ENCODE results near the gene ZNF326. TPM values are rescaled to one million over a fixed set of nuclear protein-coding genes. Genes with fewer than 3 reads are reported as not detected.

ZNF326 gene
- total and polyA plus RNA-seq, 10 of the 15 experiments (the other 5 are each of a cell fraction or from before 2014, with no cell fraction given), result 7.1 to 29.4 (median 21.9) TPM

DNA sequence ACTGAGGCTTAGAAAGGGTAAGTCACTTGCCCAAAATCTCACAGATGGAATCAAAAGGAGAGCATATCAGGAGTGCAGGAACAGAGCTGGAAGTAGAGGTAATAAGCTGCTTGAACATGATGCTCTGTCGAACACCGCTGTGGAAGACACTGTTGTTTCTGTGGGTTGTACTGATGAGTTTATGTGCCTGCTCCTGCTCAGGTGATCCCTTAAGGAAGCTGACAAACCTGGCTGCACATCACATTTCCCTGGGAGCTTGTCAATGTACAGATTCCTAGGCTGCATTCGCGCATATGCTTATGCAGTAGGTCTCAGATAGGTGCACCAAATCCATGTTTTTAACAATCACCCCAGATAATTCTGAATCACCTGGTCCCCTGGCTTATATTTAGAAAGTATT, 79.7 kb downstream of the ZNF326 start:
- Histone ChIP-seq H3K4me1 (ENCODE audit: control insufficient read depth, insufficient read depth, low read length) (no peaks in the 10 kb centered on the region), H4K20me1 (ENCODE audit: control insufficient read depth, insufficient read depth) (no peaks in the 10 kb centered on the region), H3K9me3 (replicated peaks; ENCODE audit: control insufficient read depth, insufficient read depth, low read length) (no peaks in the 10 kb centered on the region), H3K4me3 (no peak overlapping the region), H3K4me2 (ENCODE audit: control insufficient read depth, insufficient read depth) (no peak overlapping the region), H3K27me3 (replicated peaks in 1 of 2; ENCODE audit: control insufficient read depth in 2 of 2, insufficient read depth in 2 of 2, low read length in 1 of 2) (no peaks in the 10 kb centered on the region), H2AFZ (ENCODE audit: control insufficient read depth, low read depth, low read length) (no peak overlapping the region), H3K79me2 (ENCODE audit: control insufficient read depth, insufficient read depth, low read length) (no peaks in the 10 kb centered on the region), H3K27ac (ENCODE audit: control insufficient read depth, insufficient read depth) (no peak overlapping the region), H3K9ac (ENCODE audit: control insufficient read depth, insufficient read depth, low read length) (no peak overlapping the region), H3K36me3 (ENCODE audit: control insufficient read depth in 2 of 2, insufficient read depth in 2 of 2, low read length in 1 of 2) (no peaks in the 10 kb centered on the region)
- ChIA-PET CTCF (interaction anchor here (1.7 kb wide), 1 partner anchor 29 kb away, joined by 5 read pairs; no protein-coding TSS in a partner anchor), RAD21 (ENCODE audit: unreplicated experiment) (no interaction called here), SMC1A (ENCODE audit: uncharacterized antibody, unreplicated experiment) (interaction anchor here (0.8 to 1.0 kb wide), 2 partner anchors 13 to 40 kb away, joined by 3 read pairs; no protein-coding TSS in a partner anchor), POLR2A (no interaction called here)
- in situ Hi-C loops (cut with MboI) (no loop called here), intact Hi-C loops (cut with micrococcal nuclease; ENCODE audit: unreplicated experiment) (no loop called here)
- no peak for DNase-seq (ENCODE audit: low read depth, low spot score)
- no peak for FAIRE-seq
- ATAC-seq, result no peak
- 95% methylated on average over 4 of the region's 4 CpGs for WGBS (ENCODE audit: insufficient coverage, insufficient replicate concordance, low lambda C conversion rate, missing lambda C conversion rate)
- BruUV-seq (replicated peaks), result no TSS peak
- TF ChIP-seq CREB1 (IDR thresholded peaks at IDR 0.05; ENCODE audit: low read depth), result no peak
- TF ChIP-seq SMC3 (IDR thresholded peaks at IDR 0.05; ENCODE audit: borderline replicate concordance, low read length), result no peak
- TF ChIP-seq, protein P1, sequence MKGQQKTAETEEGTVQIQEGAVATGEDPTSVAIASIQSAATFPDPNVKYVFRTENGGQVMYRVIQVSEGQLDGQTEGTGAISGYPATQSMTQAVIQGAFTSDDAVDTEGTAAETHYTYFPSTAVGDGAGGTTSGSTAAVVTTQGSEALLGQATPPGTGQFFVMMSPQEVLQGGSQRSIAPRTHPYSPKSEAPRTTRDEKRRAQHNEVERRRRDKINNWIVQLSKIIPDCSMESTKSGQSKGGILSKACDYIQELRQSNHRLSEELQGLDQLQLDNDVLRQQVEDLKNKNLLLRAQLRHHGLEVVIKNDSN (IDR thresholded peaks at IDR 0.05; ENCODE audit: borderline replicate concordance, extremely low read length, insufficient read depth, low read depth, low read length), result no peak
- TF ChIP-seq, protein P2, sequence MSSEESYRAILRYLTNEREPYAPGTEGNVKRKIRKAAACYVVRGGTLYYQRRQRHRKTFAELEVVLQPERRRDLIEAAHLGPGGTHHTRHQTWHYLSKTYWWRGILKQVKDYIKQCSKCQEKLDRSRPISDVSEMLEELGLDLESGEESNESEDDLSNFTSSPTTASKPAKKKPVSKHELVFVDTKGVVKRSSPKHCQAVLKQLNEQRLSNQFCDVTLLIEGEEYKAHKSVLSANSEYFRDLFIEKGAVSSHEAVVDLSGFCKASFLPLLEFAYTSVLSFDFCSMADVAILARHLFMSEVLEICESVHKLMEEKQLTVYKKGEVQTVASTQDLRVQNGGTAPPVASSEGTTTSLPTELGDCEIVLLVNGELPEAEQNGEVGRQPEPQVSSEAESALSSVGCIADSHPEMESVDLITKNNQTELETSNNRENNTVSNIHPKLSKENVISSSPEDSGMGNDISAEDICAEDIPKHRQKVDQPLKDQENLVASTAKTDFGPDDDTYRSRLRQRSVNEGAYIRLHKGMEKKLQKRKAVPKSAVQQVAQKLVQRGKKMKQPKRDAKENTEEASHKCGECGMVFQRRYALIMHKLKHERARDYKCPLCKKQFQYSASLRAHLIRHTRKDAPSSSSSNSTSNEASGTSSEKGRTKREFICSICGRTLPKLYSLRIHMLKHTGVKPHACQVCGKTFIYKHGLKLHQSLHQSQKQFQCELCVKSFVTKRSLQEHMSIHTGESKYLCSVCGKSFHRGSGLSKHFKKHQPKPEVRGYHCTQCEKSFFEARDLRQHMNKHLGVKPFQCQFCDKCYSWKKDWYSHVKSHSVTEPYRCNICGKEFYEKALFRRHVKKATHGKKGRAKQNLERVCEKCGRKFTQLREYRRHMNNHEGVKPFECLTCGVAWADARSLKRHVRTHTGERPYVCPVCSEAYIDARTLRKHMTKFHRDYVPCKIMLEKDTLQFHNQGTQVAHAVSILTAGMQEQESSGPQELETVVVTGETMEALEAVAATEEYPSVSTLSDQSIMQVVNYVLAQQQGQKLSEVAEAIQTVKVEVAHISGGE (CRISPR knock-in tag; IDR thresholded peaks at IDR 0.05), result no peak
- TF ChIP-seq NBN (IDR thresholded peaks at IDR 0.05), result no peak
- no peak for TF ChIP-seq ZSCAN29 (IDR thresholded peaks at IDR 0.05)
- TF ChIP-seq, protein P3, sequence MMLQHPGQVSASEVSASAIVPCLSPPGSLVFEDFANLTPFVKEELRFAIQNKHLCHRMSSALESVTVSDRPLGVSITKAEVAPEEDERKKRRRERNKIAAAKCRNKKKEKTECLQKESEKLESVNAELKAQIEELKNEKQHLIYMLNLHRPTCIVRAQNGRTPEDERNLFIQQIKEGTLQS (IDR thresholded peaks at IDR 0.05; ENCODE audit: borderline replicate concordance, extremely low read depth, low read depth, low read length), result no peak
- TF ChIP-seq CHD2 (IDR thresholded peaks at IDR 0.05; ENCODE audit: borderline replicate concordance, low read depth, low read length), result no peak
- no peak for TF ChIP-seq RB1 (IDR thresholded peaks at IDR 0.05; ENCODE audit: borderline replicate concordance)
- no peak for TF ChIP-seq MYB (IDR thresholded peaks at IDR 0.05; ENCODE audit: borderline replicate concordance, low read depth, low read length)
- no peak for TF ChIP-seq SIN3A (IDR thresholded peaks at IDR 0.05; ENCODE audit: low read depth, low read length)
- no peak for TF ChIP-seq NR2C2 (IDR thresholded peaks at IDR 0.05; ENCODE audit: borderline replicate concordance, control insufficient read depth, insufficient read length, low read depth)
- TF ChIP-seq ZNF384 (IDR thresholded peaks at IDR 0.05; ENCODE audit: borderline replicate concordance, low read depth, low read length), result no peak
- TF ChIP-seq, protein P4, sequence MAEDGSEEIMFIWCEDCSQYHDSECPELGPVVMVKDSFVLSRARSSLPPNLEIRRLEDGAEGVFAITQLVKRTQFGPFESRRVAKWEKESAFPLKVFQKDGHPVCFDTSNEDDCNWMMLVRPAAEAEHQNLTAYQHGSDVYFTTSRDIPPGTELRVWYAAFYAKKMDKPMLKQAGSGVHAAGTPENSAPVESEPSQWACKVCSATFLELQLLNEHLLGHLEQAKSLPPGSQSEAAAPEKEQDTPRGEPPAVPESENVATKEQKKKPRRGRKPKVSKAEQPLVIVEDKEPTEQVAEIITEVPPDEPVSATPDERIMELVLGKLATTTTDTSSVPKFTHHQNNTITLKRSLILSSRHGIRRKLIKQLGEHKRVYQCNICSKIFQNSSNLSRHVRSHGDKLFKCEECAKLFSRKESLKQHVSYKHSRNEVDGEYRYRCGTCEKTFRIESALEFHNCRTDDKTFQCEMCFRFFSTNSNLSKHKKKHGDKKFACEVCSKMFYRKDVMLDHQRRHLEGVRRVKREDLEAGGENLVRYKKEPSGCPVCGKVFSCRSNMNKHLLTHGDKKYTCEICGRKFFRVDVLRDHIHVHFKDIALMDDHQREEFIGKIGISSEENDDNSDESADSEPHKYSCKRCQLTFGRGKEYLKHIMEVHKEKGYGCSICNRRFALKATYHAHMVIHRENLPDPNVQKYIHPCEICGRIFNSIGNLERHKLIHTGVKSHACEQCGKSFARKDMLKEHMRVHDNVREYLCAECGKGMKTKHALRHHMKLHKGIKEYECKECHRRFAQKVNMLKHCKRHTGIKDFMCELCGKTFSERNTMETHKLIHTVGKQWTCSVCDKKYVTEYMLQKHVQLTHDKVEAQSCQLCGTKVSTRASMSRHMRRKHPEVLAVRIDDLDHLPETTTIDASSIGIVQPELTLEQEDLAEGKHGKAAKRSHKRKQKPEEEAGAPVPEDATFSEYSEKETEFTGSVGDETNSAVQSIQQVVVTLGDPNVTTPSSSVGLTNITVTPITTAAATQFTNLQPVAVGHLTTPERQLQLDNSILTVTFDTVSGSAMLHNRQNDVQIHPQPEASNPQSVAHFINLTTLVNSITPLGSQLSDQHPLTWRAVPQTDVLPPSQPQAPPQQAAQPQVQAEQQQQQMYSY (CRISPR knock-in tag; IDR thresholded peaks at IDR 0.05), result no peak
- TF ChIP-seq TCF7 (IDR thresholded peaks at IDR 0.05; ENCODE audit: borderline replicate concordance), result no peak
